Karpas-422 (cell line): ENCODE results near the gene FMO3. TPM values are rescaled to one million over a fixed set of nuclear protein-coding genes. Genes with fewer than 3 reads are reported as not detected.

Experiments
- DNase-seq: peaks from one replicate; pipeline ENCODE4 v3.0.0-alpha.2; 2015
- H2AFZ ChIP-seq: fragments of 200-600 bp; sonication (generic); 2 replicates; pipeline ENCODE4 v1.6.1; 2014; ENCODE audit warnings: antibody characterized with exemption, low read length, mixed read lengths
- H3K27ac ChIP-seq: fragments of 200-600 bp; sonication (generic); 2 replicates; pipeline ENCODE4 v1.5.1; 2014; ENCODE audit warnings: mild to moderate bottlenecking, low read length, moderate library complexity
- H3K27me3 ChIP-seq: fragments of 200-600 bp; sonication (generic); 2 replicates; pipeline ENCODE4 v1.6.1; 2014; ENCODE audit warnings: low read length, mixed read lengths
- H3K36me3 ChIP-seq: fragments of 200-600 bp; sonication (generic); 2 replicates; pipeline ENCODE4 v1.6.1; 2014; ENCODE audit warnings: low read length, mixed read lengths; ENCODE audit not compliant: insufficient read depth
- H3K4me1 ChIP-seq: fragments of 200-600 bp; sonication (generic); 2 replicates; pipeline ENCODE4 v1.6.1; 2014; ENCODE audit warnings: mild to moderate bottlenecking, low read length, mixed read lengths
- H3K4me2 ChIP-seq: fragments of 200-600 bp; sonication (generic); 2 replicates; pipeline ENCODE4 v1.6.1; 2014; ENCODE audit warnings: low read length, low read depth, mild to moderate bottlenecking; ENCODE audit not compliant: poor library complexity, severe bottlenecking
- H3K4me3 ChIP-seq: fragments of 200-600 bp; sonication (generic); 2 replicates; pipeline ENCODE4 v1.5.1; 2014; ENCODE audit warnings: mild to moderate bottlenecking, antibody characterized with exemption, low read length, mixed read lengths
- H3K79me2 ChIP-seq: fragments of 200-600 bp; sonication (generic); 2 replicates; pipeline ENCODE4 v1.6.1; 2014; ENCODE audit warnings: mild to moderate bottlenecking, low read length, mixed read lengths
- H3K9ac ChIP-seq: fragments of 200-600 bp; sonication (generic); 2 replicates; pipeline ENCODE4 v1.6.0; 2014; ENCODE audit warnings: low read length
- H3K9me2 ChIP-seq: fragments of 200-600 bp; sonication (generic), shearing (Covaris generic); replicated peaks from 2 replicates; pipeline ENCODE4 v1.6.0; 2014; ENCODE audit warnings: mild to moderate bottlenecking, low read length, moderate library complexity; ENCODE audit not compliant: insufficient read depth
- H3K9me3 ChIP-seq: fragments of 300-700, 200-600 bp; sonication (generic); 2 replicates; pipeline ENCODE4 v1.6.1; 2014; ENCODE audit warnings: low read length, mixed read lengths
- H4K20me1 ChIP-seq: fragments of 200-600 bp; sonication (generic); 2 replicates; pipeline ENCODE4 v1.6.1; 2014; ENCODE audit warnings: mild to moderate bottlenecking, antibody characterized with exemption, low read length, low read depth; ENCODE audit not compliant: insufficient read depth
- small RNA-seq: library from RNA; depleted of rRNA; stranded (forward); fragments of <200 nt; gene quantifications from one replicate; pipeline ENCODE3, GENCODE V24; 2014
- total RNA-seq: library from RNA; depleted of rRNA; stranded (reverse); fragments of >200 nt; shearing (Covaris generic); gene quantifications from 2 replicates; pipeline ENCODE4 v1.2.3, GENCODE V29; 2014; ENCODE audit warnings: low replicate concordance; rRNA removed

The FMO3 gene
- total RNA-seq, 1 experiment from 2014 or later, result not detected

- no peaks in the 10 kb centered on the region for H3K79me2 ChIP-seq
- no peaks in the 10 kb centered on the region for H3K9me3 ChIP-seq
- no peak overlapping the region for H3K9ac ChIP-seq
- no peak overlapping the region for H3K4me3 ChIP-seq
- H3K27ac ChIP-seq, result no peak overlapping the region
- H3K36me3 ChIP-seq, result no peaks in the 10 kb centered on the region
- H4K20me1 ChIP-seq, result no peaks in the 10 kb centered on the region
- H3K27me3 ChIP-seq, result no peaks in the 10 kb centered on the region
- no peaks in the 10 kb centered on the region for H3K9me2 ChIP-seq
- no peak overlapping the region for H3K4me2 ChIP-seq
- H3K4me1 ChIP-seq, result no peaks in the 10 kb centered on the region
- H2AFZ ChIP-seq, result no peak overlapping the region
- DNase-seq, result no peak
These were observed 75.7 kb downstream of the FMO3 start for GRCh38 chr1:171166361-171166760.

Small RNA genes lying within 50 kb of the gene (small RNA-seq; reads per million reads assigned to genes)
- gene MIR1295A, result not detected

Other genes starting within 250 kb of the FMO3 start
- gene MROH9, start 155.4 kb upstream of the FMO3 start, total RNA-seq, result not detected in 2 replicates
- not detected in 2 replicates for gene FMO2, start 94.4 kb downstream of the FMO3 start, total RNA-seq
- not detected in 2 replicates for gene FMO1, start 157.6 kb downstream of the FMO3 start, total RNA-seq
- gene FMO4, start 223.3 kb downstream of the FMO3 start, total RNA-seq, result 4.5 and 4.6 TPM in 2 replicates